Inflammatory macrophage treated with lipopolysaccharide for 4 hours (primary cell): ENCODE data around the gene NLGN1.
"Not testable (repeated sequence)": the region's sequence is repeated elsewhere in the genome, so short reads cannot be mapped to it uniquely, and the experiment has no call there.

Source experiments
- DNase-seq: peaks from one replicate; pipeline ENCODE4 v3.0.0-alpha.2; 2020

NLGN1 gene

GRCh38 chr3:173430576-173430975 lies 33.0 kb downstream of the NLGN1 start:
- DNase-seq, result no peak

GRCh38 chr3:173439004-173439403 lies 41.5 kb downstream of the NLGN1 start:
- no peak for DNase-seq

GRCh38 chr3:173440514-173440913 lies 43.0 kb downstream of the NLGN1 start:
- no peak for DNase-seq

- DNase-seq, result not testable (repeated sequence)
These were observed 54.0 kb downstream of the NLGN1 start for GRCh38 chr3:173451561-173451960.

GRCh38 chr3:173463250-173463649 lies 65.7 kb downstream of the NLGN1 start:
- no peak for DNase-seq

GRCh38 chr3:173465112-173465511 lies 67.6 kb downstream of the NLGN1 start:
- no peak for DNase-seq

GRCh38 chr3:173465898-173466678 lies 68.5 kb downstream of the NLGN1 start:
- no peak for DNase-seq

- no peak for DNase-seq
These were observed 70.0 kb downstream of the NLGN1 start for GRCh38 chr3:173467501-173467900.

GRCh38 chr3:173473237-173473636 lies 75.7 kb downstream of the NLGN1 start:
- no peak for DNase-seq

GRCh38 chr3:173479301-173479700 lies 81.8 kb downstream of the NLGN1 start:
- no peak for DNase-seq

- DNase-seq, result no peak
These were observed 104.5 kb downstream of the NLGN1 start for GRCh38 chr3:173501931-173502489.

- no peak for DNase-seq
These were observed 105.5 kb downstream of the NLGN1 start for GRCh38 chr3:173502983-173503568.

- DNase-seq, result no peak
These were observed 113.0 kb downstream of the NLGN1 start for GRCh38 chr3:173510565-173510964.

GRCh38 chr3:173513123-173513522 lies 115.6 kb downstream of the NLGN1 start:
- DNase-seq, result no peak

GRCh38 chr3:173529062-173529711 lies 131.6 kb downstream of the NLGN1 start:
- DNase-seq, result no peak

GRCh38 chr3:173531602-173532001 lies 134.1 kb downstream of the NLGN1 start:
- DNase-seq, result no peak

GRCh38 chr3:173538410-173538809 lies 140.9 kb downstream of the NLGN1 start:
- DNase-seq, result no peak

- DNase-seq, result not testable (repeated sequence)
These were observed 148.0 kb downstream of the NLGN1 start for GRCh38 chr3:173545590-173545989.

GRCh38 chr3:173547070-173547469 lies 149.5 kb downstream of the NLGN1 start:
- DNase-seq, result no peak

- peak; percentile 1 for DNase-seq
These were observed 150.7 kb downstream of the NLGN1 start for GRCh38 chr3:173548261-173548660.

- no peak for DNase-seq
These were observed 155.0 kb downstream of the NLGN1 start for GRCh38 chr3:173552526-173552925.

- peak; percentile 16 for DNase-seq
These were observed 156.2 kb downstream of the NLGN1 start for GRCh38 chr3:173553635-173554280.

GRCh38 chr3:173556546-173556945 lies 159.0 kb downstream of the NLGN1 start:
- no peak for DNase-seq
